MV-4-11 (cell line): ENCODE results near the gene ZNF674.
A peak's percentile ranks its signal among the peaks of the same experiment; 100 is the strongest.
"Not testable (repeated sequence)": the region's sequence is repeated elsewhere in the genome, so short reads cannot be mapped to it uniquely, and the experiment has no call there.

Experiments used
- DNase-seq: peaks from one replicate; lab custom pipeline; 2025; lab: John Stamatoyannopoulos, UW

The ZNF674 gene

DNA sequence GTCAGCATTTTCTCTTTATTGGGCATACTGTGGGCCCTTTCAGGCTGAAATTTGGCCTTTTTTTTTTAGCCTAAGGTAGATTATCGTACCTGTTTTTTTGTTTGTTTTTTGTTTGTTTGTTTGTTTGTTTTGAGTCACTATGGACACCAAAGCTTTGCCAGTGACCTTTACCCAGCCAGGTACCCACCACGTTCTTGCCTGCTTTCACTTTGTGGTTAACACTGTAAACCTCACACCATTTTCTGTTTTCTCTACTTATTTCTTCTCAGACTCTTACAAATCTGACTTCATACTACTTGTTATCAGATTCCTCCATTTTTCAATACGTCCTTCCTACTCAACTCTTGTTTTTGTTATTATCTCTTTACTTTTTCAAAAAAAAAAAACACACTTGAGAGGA, 81.5 kb downstream of the ZNF674 start:
- DNase-seq = no peak

DNA sequence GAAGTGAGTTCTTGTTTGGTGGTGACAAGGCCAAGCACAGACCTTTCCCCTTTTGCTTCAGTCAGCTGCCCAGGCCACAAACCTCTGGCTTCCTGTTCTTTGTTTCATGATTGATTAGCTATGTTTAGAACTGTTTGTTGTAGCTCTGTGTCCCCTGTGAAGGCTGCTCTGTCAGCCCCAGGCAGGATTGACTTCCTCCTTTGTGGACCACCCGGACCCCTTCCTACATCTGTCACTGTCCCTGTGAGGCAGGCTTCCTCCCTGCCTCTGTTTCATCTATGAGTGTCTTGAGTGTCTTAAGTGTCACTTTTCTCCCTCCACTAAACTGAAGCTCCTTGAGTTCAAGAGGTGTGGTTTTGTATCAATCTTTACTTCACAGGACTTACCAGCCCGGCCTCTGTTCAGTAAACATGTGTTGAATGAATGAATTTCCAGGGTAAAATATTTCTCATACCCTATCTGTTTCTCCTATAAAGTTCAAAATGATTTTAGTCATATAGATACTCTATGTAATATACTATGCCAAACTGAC, 83.5 kb downstream of the ZNF674 start:
- DNase-seq = peak; percentile 64

DNA sequence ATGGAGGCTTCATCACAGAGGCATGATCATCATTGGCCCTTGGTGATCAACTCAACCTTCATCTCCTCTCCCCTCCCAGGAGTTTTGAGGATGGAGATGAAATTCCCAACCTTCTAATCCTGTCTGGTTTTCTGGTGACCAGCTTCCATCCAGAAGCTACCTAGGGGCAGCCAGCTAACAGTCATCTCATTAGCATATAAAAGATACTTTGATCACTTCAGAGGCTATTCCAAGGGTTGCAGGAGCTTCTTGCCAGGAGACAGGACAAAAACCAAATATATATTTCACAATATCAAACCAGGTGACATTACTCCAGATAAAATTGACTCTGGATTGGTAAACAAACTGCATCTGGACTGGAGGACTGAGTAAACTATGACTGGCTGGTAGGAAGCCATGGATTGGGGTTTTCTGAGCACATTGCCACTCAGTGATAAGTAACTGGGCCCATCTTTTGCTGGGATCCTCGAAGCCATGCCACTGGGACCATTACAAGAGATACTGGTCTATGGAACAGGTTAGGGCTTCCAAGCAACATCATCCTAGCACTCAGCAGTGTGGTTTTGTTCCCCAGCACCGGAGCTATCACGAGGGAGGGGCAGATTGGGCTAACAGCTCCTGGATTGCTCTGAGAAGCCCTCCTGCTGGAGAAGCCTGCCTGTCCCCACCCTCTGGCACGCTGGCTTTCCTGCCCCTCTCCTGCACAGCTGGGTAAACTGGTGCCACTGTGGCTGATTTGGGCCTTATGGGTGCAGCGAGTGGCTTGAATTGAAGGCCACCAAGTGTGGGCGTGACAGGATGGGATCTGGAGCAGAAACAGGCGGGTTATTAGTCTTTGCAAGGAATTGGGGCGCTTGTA, 84.2 kb downstream of the ZNF674 start:
- DNase-seq = not testable (repeated sequence)

DNA sequence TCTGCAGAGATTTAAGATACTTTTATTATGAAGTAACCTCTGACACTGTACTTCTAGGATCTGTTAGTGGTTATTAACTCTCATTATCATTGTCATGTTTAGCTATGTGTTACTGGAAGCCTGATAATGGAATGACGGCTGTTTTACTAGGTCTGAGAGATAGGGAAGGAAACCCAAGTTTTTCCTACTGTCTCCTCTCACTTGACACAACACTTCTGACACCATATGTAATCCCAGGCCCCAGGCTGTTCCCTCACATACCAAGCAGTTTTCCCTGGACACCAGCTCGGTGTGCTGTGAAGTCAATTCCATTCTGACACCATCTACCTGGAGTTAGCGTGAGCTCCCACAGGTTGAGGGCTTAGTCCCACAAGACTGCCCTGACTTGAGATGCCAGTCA, 85.6 kb downstream of the ZNF674 start:
- DNase-seq = no peak

DNA sequence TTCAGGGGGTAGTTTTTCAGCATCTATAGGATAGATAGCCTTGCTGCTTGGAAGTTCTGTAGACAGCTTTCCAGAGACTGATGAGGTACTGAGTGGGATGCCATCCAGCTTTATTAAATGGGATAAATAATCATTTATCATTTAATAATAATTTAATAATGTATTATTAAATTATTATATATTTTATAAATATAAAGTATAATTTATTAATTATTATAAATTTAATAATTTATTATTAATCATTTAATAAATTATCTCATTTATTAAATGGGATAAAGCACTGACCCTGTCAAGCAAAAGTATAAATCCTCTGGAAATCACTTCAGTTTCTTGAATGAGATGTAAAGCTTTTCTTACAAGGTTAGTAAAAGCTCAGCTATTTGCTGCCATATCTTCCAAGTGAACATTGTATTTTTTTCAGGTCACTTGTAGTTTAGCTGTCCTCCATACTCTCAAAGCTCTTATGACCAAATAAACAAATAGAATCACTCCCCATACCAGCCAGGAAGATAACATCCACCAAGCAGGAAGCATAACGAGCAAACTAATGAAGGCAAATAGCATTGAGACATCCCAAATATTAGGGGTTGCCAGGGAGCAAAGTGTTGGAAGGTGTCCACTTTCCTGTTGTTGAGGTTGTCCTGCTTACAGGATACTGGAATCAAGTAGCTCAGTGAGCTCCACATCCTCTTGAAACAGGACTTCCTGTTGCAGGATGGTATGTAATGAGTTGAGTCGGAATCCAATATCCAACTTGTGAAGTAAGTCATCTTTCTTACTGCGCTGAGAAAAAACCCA, 88.9 kb downstream of the ZNF674 start:
- DNase-seq = no peak
